ENCODE results near the gene ZXDC. TPM values are rescaled to one million over a fixed set of nuclear protein-coding genes. Genes with fewer than 3 reads are reported as not detected.

ZXDC gene
- total RNA-seq, 2 donors from 2014 or later, result 27.8 to 32.8 TPM

Other genes with a start within 250 kb of the ZXDC start
- 1 to 10 TPM in 1 of 2 donors, under 1 TPM in 1; 0.44 to 1.0 TPM for gene KLF15, start 118.5 kb downstream of the ZXDC start, total RNA-seq
- gene CFAP100, start 81.0 kb downstream of the ZXDC start, total RNA-seq, result not detected
- not detected for gene UROC1, start 41.9 kb upstream of the ZXDC start, total RNA-seq
- not detected for gene CHST13, start 48.3 kb upstream of the ZXDC start, total RNA-seq
- not detected for gene C3orf22, start 83.0 kb upstream of the ZXDC start, total RNA-seq
- gene TXNRD3, start 179.2 kb upstream of the ZXDC start, total RNA-seq, result 1 to 10 TPM; 1.9 to 2.9 TPM
- 10 to 100 TPM in 1 of 2 donors, 1 to 10 TPM in 1; 9.9 to 15.5 TPM for gene CHCHD6, start 228.3 kb upstream of the ZXDC start, total RNA-seq

All from activated T-cell treated with anti-CD3 and anti-CD28 coated beads, Interleukin-2, amount 50 U/mL, for 72 hours (primary cell).